CMK (cell line): ENCODE data around the gene TMEM145.

ENCODE experiments used
- DNase-seq: peaks from one replicate; pipeline ENCODE4 v3.0.0-alpha.2; 2010; ENCODE audit warnings: low read depth

Gene TMEM145

GRCh38 chr19:42289556-42290041, 23.5 kb upstream of the TMEM145 start:
- DNase-seq: no peak

GRCh38 chr19:42290136-42290522, 23.0 kb upstream of the TMEM145 start:
- DNase-seq: no peak

- DNase-seq: no peak
Observed at GRCh38 chr19:42290523-42291434, 22.3 kb upstream of the TMEM145 start.

GRCh38 chr19:42291435-42291810, 21.7 kb upstream of the TMEM145 start:
- DNase-seq: no peak

GRCh38 chr19:42292042-42292960, 20.8 kb upstream of the TMEM145 start:
- DNase-seq: no peak

GRCh38 chr19:42292963-42293362, 20.1 kb upstream of the TMEM145 start:
- DNase-seq: no peak

- no peak for DNase-seq
Observed at GRCh38 chr19:42293540-42293939, 19.6 kb upstream of the TMEM145 start.

- DNase-seq: no peak
Observed at GRCh38 chr19:42293948-42294347, 19.2 kb upstream of the TMEM145 start.

- no peak for DNase-seq
Observed at GRCh38 chr19:42294471-42295137, 18.5 kb upstream of the TMEM145 start.

- DNase-seq: no peak
Observed at GRCh38 chr19:42295342-42295741, 17.8 kb upstream of the TMEM145 start.

- DNase-seq: no peak
Observed at GRCh38 chr19:42295831-42296525, 17.1 kb upstream of the TMEM145 start.

- no peak for DNase-seq
Observed at GRCh38 chr19:42297039-42297438, 16.1 kb upstream of the TMEM145 start.

- no peak for DNase-seq
Observed at GRCh38 chr19:42301646-42302203, 11.4 kb upstream of the TMEM145 start, which contains the start of gene PRR19. TSS of gene PRR19 (plus strand) at chr19:42302132. CDS start at chr19:42309585, 7,453 bp downstream.

- no peak for DNase-seq
Observed at GRCh38 chr19:42303101-42303464, 10.0 kb upstream of the TMEM145 start.

- no peak for DNase-seq
Observed at GRCh38 chr19:42303876-42304275, 9.2 kb upstream of the TMEM145 start.

GRCh38 chr19:42306646-42307045, 6.5 kb upstream of the TMEM145 start:
- no peak for DNase-seq

GRCh38 chr19:42309686-42310085, 3.4 kb upstream of the TMEM145 start:
- DNase-seq: no peak

GRCh38 chr19:42311657-42312056, 1.5 kb upstream of the TMEM145 start:
- no peak for DNase-seq

GRCh38 chr19:42312370-42312769, 739 bp upstream of the TMEM145 start:
- no peak for DNase-seq

GRCh38 chr19:42313840-42314755, 989 bp downstream of the TMEM145 start:
- DNase-seq: no peak
